Measurements from ENCODE around the gene YPEL2.

GRCh38 chr17:59432657-59433056 lies 101.2 kb downstream of the YPEL2 start:
- TF ChIP-seq MTA3 (CRISPR knock-in tag; IDR thresholded peaks at IDR 0.05): no peak
- no peak for TF ChIP-seq SRF (IDR thresholded peaks at IDR 0.05; ENCODE audit: low read depth, low read length)
- TF ChIP-seq BRCA1 (CRISPR knock-in tag; IDR thresholded peaks at IDR 0.05): no peak
